ENCODE results near the gene TMEM171.

Gene TMEM171

GRCh38 chr5:73120222-73121118 is at the start of gene TMEM171:
TSS of gene TMEM171 (plus strand) at chr5:73120575. CDS start at chr5:73123374, 2,799 bp downstream.
- Mint-ChIP-seq H3K4me1 (peaks cover 13% of the 10 kb centered on the region), H3K4me3 (peak within 1 kb of the TSS; percentile 43), H3K9me3 (no peaks in the 10 kb centered on the region), H3K27ac (no peak within 1 kb of the TSS), H3K36me3 (no peaks in the 10 kb centered on the region), H3K27me3 (peaks cover 44% of the 10 kb centered on the region)

GRCh38 chr5:73081093-73081492 is 39.3 kb upstream of the TMEM171 start:
- no peaks in the 10 kb centered on the region for H3K9me3 Mint-ChIP-seq
- H3K27me3 Mint-ChIP-seq, result peaks cover 10% of the 10 kb centered on the region
- no peaks in the 10 kb centered on the region for H3K4me1 Mint-ChIP-seq
- no peak overlapping the region for H3K4me3 Mint-ChIP-seq
- H3K36me3 Mint-ChIP-seq, result peaks cover 1% of the 10 kb centered on the region
- H3K27ac Mint-ChIP-seq, result no peak overlapping the region

GRCh38 chr5:73088026-73088425 is 32.3 kb upstream of the TMEM171 start:
- Mint-ChIP-seq H3K4me3 (no peak overlapping the region), H3K4me1 (no peaks in the 10 kb centered on the region), H3K27me3 (peaks cover 9% of the 10 kb centered on the region), H3K27ac (no peak overlapping the region), H3K9me3 (no peaks in the 10 kb centered on the region), H3K36me3 (peaks cover 1% of the 10 kb centered on the region)

GRCh38 chr5:73093943-73094342 is 26.4 kb upstream of the TMEM171 start:
- Mint-ChIP-seq H3K4me3 (no peak overlapping the region), H3K4me1 (no peaks in the 10 kb centered on the region), H3K9me3 (peaks cover 8% of the 10 kb centered on the region), H3K27me3 (peaks cover 23% of the 10 kb centered on the region), H3K36me3 (no peaks in the 10 kb centered on the region), H3K27ac (no peak overlapping the region)

GRCh38 chr5:73094415-73094814 is 26.0 kb upstream of the TMEM171 start:
- Mint-ChIP-seq H3K9me3 (peaks cover 8% of the 10 kb centered on the region), H3K27me3 (peaks cover 23% of the 10 kb centered on the region), H3K27ac (no peak overlapping the region), H3K4me3 (no peak overlapping the region), H3K4me1 (no peaks in the 10 kb centered on the region), H3K36me3 (no peaks in the 10 kb centered on the region)

- Mint-ChIP-seq H3K36me3 (no peaks in the 10 kb centered on the region), H3K4me1 (no peaks in the 10 kb centered on the region), H3K27me3 (peaks cover 25% of the 10 kb centered on the region), H3K4me3 (no peak overlapping the region), H3K9me3 (peaks cover 8% of the 10 kb centered on the region), H3K27ac (no peak overlapping the region)
Measured at GRCh38 chr5:73095564-73096238, 24.7 kb upstream of the TMEM171 start.

GRCh38 chr5:73096239-73096575 is 24.2 kb upstream of the TMEM171 start:
- no peak overlapping the region for H3K27ac Mint-ChIP-seq
- peaks cover 8% of the 10 kb centered on the region for H3K9me3 Mint-ChIP-seq
- peaks cover 24% of the 10 kb centered on the region for H3K27me3 Mint-ChIP-seq
- no peaks in the 10 kb centered on the region for H3K36me3 Mint-ChIP-seq
- no peaks in the 10 kb centered on the region for H3K4me1 Mint-ChIP-seq
- H3K4me3 Mint-ChIP-seq, result no peak overlapping the region

GRCh38 chr5:73097740-73098139 is 22.6 kb upstream of the TMEM171 start:
- Mint-ChIP-seq H3K4me1 (no peaks in the 10 kb centered on the region), H3K36me3 (no peaks in the 10 kb centered on the region), H3K4me3 (no peak overlapping the region)

GRCh38 chr5:73100109-73100508 is 20.3 kb upstream of the TMEM171 start:
- H3K4me1 Mint-ChIP-seq, result no peaks in the 10 kb centered on the region
- H3K27ac Mint-ChIP-seq, result no peak overlapping the region
- H3K36me3 Mint-ChIP-seq, result no peaks in the 10 kb centered on the region
- H3K4me3 Mint-ChIP-seq, result no peak overlapping the region
- peaks cover 18% of the 10 kb centered on the region for H3K27me3 Mint-ChIP-seq
- peaks cover 8% of the 10 kb centered on the region for H3K9me3 Mint-ChIP-seq

More at GRCh38 chr5:73097740-73098139, 22.6 kb upstream of the TMEM171 start:
- Mint-ChIP-seq H3K27me3 (peaks cover 22% of the 10 kb centered on the region), H3K9me3 (peaks cover 8% of the 10 kb centered on the region), H3K27ac (no peak overlapping the region)

- H3K27me3 Mint-ChIP-seq, result peaks cover 17% of the 10 kb centered on the region
- no peak overlapping the region for H3K27ac Mint-ChIP-seq
- H3K4me1 Mint-ChIP-seq, result no peaks in the 10 kb centered on the region
- H3K36me3 Mint-ChIP-seq, result no peaks in the 10 kb centered on the region
- H3K4me3 Mint-ChIP-seq, result no peak overlapping the region
- H3K9me3 Mint-ChIP-seq, result no peaks in the 10 kb centered on the region
Measured at GRCh38 chr5:73103870-73104299, 16.5 kb upstream of the TMEM171 start.

GRCh38 chr5:73104326-73104725 is 16.0 kb upstream of the TMEM171 start:
- Mint-ChIP-seq H3K36me3 (no peaks in the 10 kb centered on the region), H3K9me3 (no peaks in the 10 kb centered on the region), H3K27me3 (peaks cover 20% of the 10 kb centered on the region), H3K27ac (no peak overlapping the region), H3K4me3 (no peak overlapping the region), H3K4me1 (no peaks in the 10 kb centered on the region)

GRCh38 chr5:73106335-73106734 is 14.0 kb upstream of the TMEM171 start:
- Mint-ChIP-seq H3K27me3 (peaks cover 29% of the 10 kb centered on the region), H3K9me3 (no peaks in the 10 kb centered on the region), H3K4me1 (no peaks in the 10 kb centered on the region), H3K4me3 (no peak overlapping the region), H3K27ac (no peak overlapping the region), H3K36me3 (no peaks in the 10 kb centered on the region)

- Mint-ChIP-seq H3K27me3 (peaks cover 47% of the 10 kb centered on the region), H3K4me3 (no peak overlapping the region), H3K27ac (no peak overlapping the region), H3K36me3 (no peaks in the 10 kb centered on the region), H3K4me1 (no peaks in the 10 kb centered on the region), H3K9me3 (no peaks in the 10 kb centered on the region)
Measured at GRCh38 chr5:73110190-73110589, 10.2 kb upstream of the TMEM171 start.

GRCh38 chr5:73111536-73111935 is 8.8 kb upstream of the TMEM171 start:
- H3K4me1 Mint-ChIP-seq, result no peaks in the 10 kb centered on the region
- H3K36me3 Mint-ChIP-seq, result no peaks in the 10 kb centered on the region
- H3K4me3 Mint-ChIP-seq, result no peak overlapping the region
- no peaks in the 10 kb centered on the region for H3K9me3 Mint-ChIP-seq
- peaks cover 48% of the 10 kb centered on the region for H3K27me3 Mint-ChIP-seq
- no peak overlapping the region for H3K27ac Mint-ChIP-seq

- no peaks in the 10 kb centered on the region for H3K36me3 Mint-ChIP-seq
- no peak overlapping the region for H3K4me3 Mint-ChIP-seq
- no peaks in the 10 kb centered on the region for H3K4me1 Mint-ChIP-seq
- H3K27ac Mint-ChIP-seq, result no peak overlapping the region
- H3K27me3 Mint-ChIP-seq, result peaks cover 54% of the 10 kb centered on the region
- H3K9me3 Mint-ChIP-seq, result no peaks in the 10 kb centered on the region
Measured at GRCh38 chr5:73112359-73112758, 8.0 kb upstream of the TMEM171 start.

GRCh38 chr5:73114044-73114688 is 6.2 kb upstream of the TMEM171 start:
- Mint-ChIP-seq H3K36me3 (no peaks in the 10 kb centered on the region), H3K4me1 (no peaks in the 10 kb centered on the region), H3K4me3 (no peak overlapping the region), H3K27me3 (peaks cover 52% of the 10 kb centered on the region), H3K9me3 (no peaks in the 10 kb centered on the region), H3K27ac (no peak overlapping the region)

All from activated naive CD4-positive, alpha-beta T cell treated with anti-CD3 and anti-CD28 coated beads, Interleukin-2, amount 50 U/mL, for 24 hours (primary cell).